ENCODE data around the gene PRKCA. TPM values are rescaled to one million over a fixed set of nuclear protein-coding genes. Genes with fewer than 3 reads are reported as not detected.

Gene PRKCA
- total RNA-seq, 4 donors from 2014 or later = 9.8 to 25.6 (median 12.2) TPM

GRCh38 chr17:66634193-66634592, 331.8 kb downstream of the PRKCA start:
- TF ChIP-seq POLR2AphosphoS5 (IDR thresholded peaks at IDR 0.05) (no peak), CTCF (IDR thresholded peaks at IDR 0.05) (no peak), EP300 (IDR thresholded peaks at IDR 0.05) (no peak), POLR2A (IDR thresholded peaks at IDR 0.05) (no peak)
- DNase-seq (ENCODE audit: low spot score in 2 of 2) = no peak
- peaks cover 8% of the 10 kb centered on the region for H3K4me1 ChIP-seq
- H3K4me3 ChIP-seq = no peak overlapping the region
- no peak overlapping the region for H3K27ac ChIP-seq
- no peaks in the 10 kb centered on the region for H3K9me3 ChIP-seq
- 92% methylated on average over 1 of the region's 1 CpG for WGBS
- no peaks in the 10 kb centered on the region for H3K27me3 ChIP-seq
- H3K36me3 ChIP-seq = no peaks in the 10 kb centered on the region

- 93% methylated on average over 7 of the region's 7 CpGs for WGBS
- no peak for DNase-seq (ENCODE audit: low spot score in 2 of 2)
- H3K4me1 ChIP-seq = peaks cover 8% of the 10 kb centered on the region
- H3K9me3 ChIP-seq = no peaks in the 10 kb centered on the region
- H3K36me3 ChIP-seq = no peaks in the 10 kb centered on the region
- no peaks in the 10 kb centered on the region for H3K27me3 ChIP-seq
- no peak for TF ChIP-seq EP300 (IDR thresholded peaks at IDR 0.05)
- no peak for TF ChIP-seq POLR2AphosphoS5 (IDR thresholded peaks at IDR 0.05)
- no peak for TF ChIP-seq POLR2A (IDR thresholded peaks at IDR 0.05)
- TF ChIP-seq CTCF (IDR thresholded peaks at IDR 0.05) = no peak
- H3K27ac ChIP-seq = no peak overlapping the region
- no peak overlapping the region for H3K4me3 ChIP-seq
Observed at GRCh38 chr17:66635386-66636045, 333.1 kb downstream of the PRKCA start.

GRCh38 chr17:66636111-66636510, 333.7 kb downstream of the PRKCA start:
- no peaks in the 10 kb centered on the region for H3K27me3 ChIP-seq
- no peaks in the 10 kb centered on the region for H3K9me3 ChIP-seq
- no peak overlapping the region for H3K4me3 ChIP-seq
- no peak for DNase-seq (ENCODE audit: low spot score in 2 of 2)
- H3K4me1 ChIP-seq = peaks cover 8% of the 10 kb centered on the region
- WGBS = 73% methylated on average over 4 of the region's 4 CpGs
- no peak overlapping the region for H3K27ac ChIP-seq
- TF ChIP-seq POLR2AphosphoS5 (IDR thresholded peaks at IDR 0.05) = no peak
- TF ChIP-seq POLR2A (IDR thresholded peaks at IDR 0.05) = no peak
- no peak for TF ChIP-seq EP300 (IDR thresholded peaks at IDR 0.05)
- TF ChIP-seq CTCF (IDR thresholded peaks at IDR 0.05) = no peak
- H3K36me3 ChIP-seq = no peaks in the 10 kb centered on the region

GRCh38 chr17:66637491-66637890, 335.1 kb downstream of the PRKCA start:
- Histone ChIP-seq H3K27me3 (no peaks in the 10 kb centered on the region), H3K36me3 (peaks cover 4% of the 10 kb centered on the region), H3K9me3 (no peaks in the 10 kb centered on the region), H3K27ac (no peak overlapping the region), H3K4me1 (peaks cover 8% of the 10 kb centered on the region), H3K4me3 (no peak overlapping the region)
- no peak for DNase-seq (ENCODE audit: low spot score in 2 of 2)
- no peak for TF ChIP-seq EP300 (IDR thresholded peaks at IDR 0.05)
- 94% methylated on average over 6 of the region's 6 CpGs for WGBS

- H3K27me3 ChIP-seq = no peaks in the 10 kb centered on the region
- no peak overlapping the region for H3K27ac ChIP-seq
- H3K4me1 ChIP-seq = no peaks in the 10 kb centered on the region
- H3K4me3 ChIP-seq = no peak overlapping the region
- TF ChIP-seq POLR2AphosphoS5 (IDR thresholded peaks at IDR 0.05) (no peak), EP300 (IDR thresholded peaks at IDR 0.05) (no peak), CTCF (IDR thresholded peaks at IDR 0.05) (no peak), POLR2A (IDR thresholded peaks at IDR 0.05) (no peak)
- H3K9me3 ChIP-seq = no peaks in the 10 kb centered on the region
- H3K36me3 ChIP-seq = peaks cover 4% of the 10 kb centered on the region
- no peak for DNase-seq (ENCODE audit: low spot score in 2 of 2)
- WGBS = 96% methylated on average over 9 of the region's 9 CpGs
Observed at GRCh38 chr17:66638707-66639479, 336.5 kb downstream of the PRKCA start.

Measured in suprapubic skin (tissue), 4 donors.